H1 (cell line): Measurements from ENCODE around the gene CERKL.

Experiments used
- CHD2 ChIP-seq: IDR thresholded peaks from 2 replicates; pipeline ENCODE4 v1.6.1; 2012; ENCODE audit warnings: low read length, improper control_type of control experiment
- CTCF ChIP-seq, 3 experiments: IDR thresholded peaks; 1 replicate in 2 of 3; 2 replicates in 1 of 3; pipeline versions ENCODE4 v1.5.1 to v1.6.1; 2011; ENCODE audit warnings: low read length in 3 of 3, mild to moderate bottlenecking in 3 of 3, inconsistent platforms in 2 of 3, low read depth in 1 of 3, moderate library complexity in 1 of 3; ENCODE audit not compliant: insufficient read depth in 1 of 3; ENCODE audit errors: control extremely low read depth in 1 of 3
- GABPA ChIP-seq: IDR thresholded peaks from 2 replicates; pipeline ENCODE4 v1.6.1; 2011; ENCODE audit warnings: mild to moderate bottlenecking, low read length, moderate library complexity, borderline replicate concordance; ENCODE audit not compliant: insufficient read depth
- POLR2A ChIP-seq, 2 experiments: IDR thresholded peaks; 1 replicate in 1 of 2; 2 replicates in 1 of 2; pipeline ENCODE4 v1.6.1; 2011; ENCODE audit warnings: low read depth in 2 of 2, low read length in 2 of 2, mild to moderate bottlenecking in 2 of 2; ENCODE audit errors: control extremely low read depth in 1 of 2
- POLR2AphosphoS5 ChIP-seq: IDR thresholded peaks from 2 replicates; pipeline ENCODE4 v1.6.1; 2011; ENCODE audit warnings: low read depth, low read length
- SIN3A ChIP-seq, 2 experiments: IDR thresholded peaks in 1 of 2; conservative IDR thresholded peaks in 1 of 2; 2 replicates each; pipeline ENCODE4 v1.6.1; 2011 to 2012; ENCODE audit warnings: low read length in 2 of 2, improper control_type of control experiment in 1 of 2, low read depth in 1 of 2, mild to moderate bottlenecking in 1 of 2
- SP1 ChIP-seq: IDR thresholded peaks from 2 replicates; pipeline ENCODE4 v1.6.1; 2011; ENCODE audit warnings: low read depth, low read length
- SRF ChIP-seq: IDR thresholded peaks from 2 replicates; pipeline ENCODE4 v1.6.1; 2011; ENCODE audit warnings: mild to moderate bottlenecking, low read depth, low read length, moderate library complexity
- SUZ12 ChIP-seq: fragments of 200-600 bp; sonication (generic); IDR thresholded peaks from 2 replicates; pipeline ENCODE4 v1.6.1; 2012; ENCODE audit warnings: mild to moderate bottlenecking, inconsistent platforms, low read length, moderate library complexity, mixed read lengths
- TAF1 ChIP-seq: IDR thresholded peaks from 2 replicates; pipeline ENCODE4 v1.6.1; 2011; ENCODE audit warnings: mild to moderate bottlenecking, low read depth, low read length
- YY1 ChIP-seq: IDR thresholded peaks from 2 replicates; pipeline ENCODE4 v1.6.1; 2011; ENCODE audit warnings: low read depth, mild to moderate bottlenecking, low read length
- ZNF274 ChIP-seq: IDR thresholded peaks from 2 replicates; pipeline ENCODE4 v1.7.0; 2012; ENCODE audit warnings: low read length, borderline replicate concordance; ENCODE audit errors: extremely low read depth

GRCh38 chr2:181570059-181570458, 86.8 kb downstream of the CERKL start:
- no peak for TF ChIP-seq CTCF (IDR thresholded peaks at IDR 0.05; ENCODE audit: control extremely low read depth in 1 of 3, insufficient read depth in 1 of 3, low read depth in 1 of 3, low read length in 3 of 3)
- no peak for TF ChIP-seq TAF1
- no peak for TF ChIP-seq POLR2A (IDR thresholded peaks at IDR 0.05; ENCODE audit: control extremely low read depth in 1 of 2, low read depth in 2 of 2, low read length in 2 of 2)
- no peak for TF ChIP-seq SRF
- no peak for TF ChIP-seq SIN3A (conservative IDR thresholded peaks at IDR 0.05 in 1 of 2, IDR thresholded peaks at IDR 0.05 in 1 of 2; ENCODE audit: low read depth in 1 of 2, low read length in 2 of 2)
- no peak for TF ChIP-seq POLR2AphosphoS5
- TF ChIP-seq ZNF274: no peak
- TF ChIP-seq SP1: no peak
- no peak for TF ChIP-seq GABPA
- TF ChIP-seq YY1: no peak
- TF ChIP-seq CHD2: no peak
- TF ChIP-seq SUZ12: no peak
